HepG2 (cell line): Measurements from ENCODE around the gene TXNDC12. TPM values are rescaled to one million over a fixed set of nuclear protein-coding genes. Genes with fewer than 3 reads are reported as not detected.

ENCODE experiments used
- CREBL2 ChIP-seq: sonication (generic); formaldehyde crosslinking; IDR thresholded peaks from 2 replicates; pipeline ENCODE4 v1.8.1; 2023; ENCODE audit warnings: missing genetic modification reagents, mild to moderate bottlenecking, borderline replicate concordance
- HNRNPL ChIP-seq: fragments of 200-400 bp; formaldehyde crosslinking; IDR thresholded peaks from 2 replicates; pipeline ENCODE4 v1.6.1; 2017; ENCODE audit warnings: mild to moderate bottlenecking, low read depth, low read length
- KDM5A ChIP-seq: fragments of 200-600 bp; sonication (generic); IDR thresholded peaks from 2 replicates; pipeline ENCODE4 v1.7.0; 2018; ENCODE audit warnings: antibody characterized with exemption, mild to moderate bottlenecking, low read length, borderline replicate concordance
- KLF13 ChIP-seq: sonication (generic); formaldehyde crosslinking; IDR thresholded peaks from 2 replicates; pipeline ENCODE4 v1.4.0; 2020; ENCODE audit warnings: mild to moderate bottlenecking, missing genetic modification reagents
- MAFK ChIP-seq, 2 experiments: IDR thresholded peaks in 1 of 2; conservative IDR thresholded peaks in 1 of 2; 2 replicates each; pipeline ENCODE4 v1.6.1; 2011; ENCODE audit warnings: improper control_type of control experiment in 2 of 2, low read length in 2 of 2
- MTA3 ChIP-seq: sonication (generic); formaldehyde crosslinking; IDR thresholded peaks from 2 replicates; pipeline ENCODE4 v1.4.0; 2020; ENCODE audit warnings: missing genetic modification reagents
- WIZ ChIP-seq: sonication (generic); formaldehyde crosslinking; IDR thresholded peaks from 2 replicates; pipeline ENCODE4 v1.5.1; 2020; ENCODE audit warnings: mild to moderate bottlenecking, missing genetic modification reagents
- ZFX ChIP-seq: sonication (generic); formaldehyde crosslinking; IDR thresholded peaks from 2 replicates; pipeline ENCODE4 v1.4.0; 2020; ENCODE audit warnings: mild to moderate bottlenecking, low read depth, missing genetic modification reagents, moderate library complexity
- ZNF563 ChIP-seq: sonication (generic); formaldehyde crosslinking; IDR thresholded peaks from 2 replicates; pipeline ENCODE4 v1.8.0; 2022; ENCODE audit warnings: mild to moderate bottlenecking, moderate library complexity, missing genetic modification reagents
- ZNF569 ChIP-seq: sonication (generic); formaldehyde crosslinking; IDR thresholded peaks from 2 replicates; pipeline ENCODE4 v1.5.0; 2020; ENCODE audit warnings: mild to moderate bottlenecking, missing genetic modification reagents, moderate library complexity, borderline replicate concordance
- ZNF746 ChIP-seq: sonication (generic); formaldehyde crosslinking; IDR thresholded peaks from 2 replicates; pipeline ENCODE4 v1.8.0; 2022; ENCODE audit warnings: mild to moderate bottlenecking, missing genetic modification reagents
- ZNF883 ChIP-seq: sonication (generic); formaldehyde crosslinking; IDR thresholded peaks from 2 replicates; pipeline ENCODE4 v1.5.1; 2020; ENCODE audit warnings: mild to moderate bottlenecking, missing genetic modification reagents; ENCODE audit errors: not compliant biosample characterization
- ZSCAN22 ChIP-seq: sonication (generic); formaldehyde crosslinking; IDR thresholded peaks from 2 replicates; pipeline ENCODE4 v1.4.0; 2020; ENCODE audit warnings: mild to moderate bottlenecking, missing genetic modification reagents
- ZSCAN29 ChIP-seq: sonication (generic); formaldehyde crosslinking; conservative IDR thresholded peaks from 2 replicates; pipeline ENCODE4 v1.4.0; 2020; ENCODE audit warnings: mild to moderate bottlenecking, missing genetic modification reagents
- polyA plus RNA-seq, 8 experiments: library from polyadenylated mRNA; depleted of rRNA in 3 of 8; stranded (reverse) in 7 of 8; unstranded in 1 of 8; fragments of >200 nt; fragmentation: Illumina TruSeq in 4 of 8; extraction: Trizol in 4 of 8; gene quantifications; 2 replicates each; pipeline versions ENCODE4 v1.2.1 to v1.2.3, GENCODE V29; 2011 to 2016; ENCODE audit warnings: low read depth in 4 of 8, missing spikeins in 1 of 8, mixed read lengths in 1 of 8; ENCODE audit not compliant: insufficient read depth in 1 of 8
- total RNA-seq, 5 experiments: library from RNA; depleted of rRNA; stranded (reverse); fragments of >200 nt; fragmentation: Illumina TruSeq; extraction: Trizol; gene quantifications; 2 replicates each; pipeline ENCODE4 v1.2.3, GENCODE V29; 2016; ENCODE audit warnings: low read depth in 1 of 5
- TF ChIP-seq, protein P1 (sequence below), 2 experiments: sonication (generic) in 1 of 2; formaldehyde crosslinking in 1 of 2; IDR thresholded peaks; 2 replicates each; pipeline versions ENCODE4 v1.4.0 to v1.6.1; 2016 to 2020; ENCODE audit warnings: borderline replicate concordance in 1 of 2, low read depth in 1 of 2, mild to moderate bottlenecking in 1 of 2, missing genetic modification reagents in 1 of 2
- TF ChIP-seq, protein P2 (sequence below): sonication (generic); formaldehyde crosslinking; conservative IDR thresholded peaks from 2 replicates; pipeline ENCODE4 v1.8.0; 2022; ENCODE audit warnings: low read depth, missing genetic modification reagents
- TF ChIP-seq, protein P3 (sequence below): sonication (generic); formaldehyde crosslinking; IDR thresholded peaks from 2 replicates; pipeline ENCODE4 v1.5.0; 2020; ENCODE audit warnings: missing genetic modification reagents
- TF ChIP-seq, protein P4 (sequence below): sonication (generic); formaldehyde crosslinking; IDR thresholded peaks from 2 replicates; pipeline ENCODE4 v1.4.0; 2020; ENCODE audit warnings: missing genetic modification reagents

The TXNDC12 gene
- total and polyA plus RNA-seq, 2 of the 13 experiments (the other 11 are each of a cell fraction or from before 2014, with no cell fraction given), result 65.6 to 67.2 TPM

DNA sequence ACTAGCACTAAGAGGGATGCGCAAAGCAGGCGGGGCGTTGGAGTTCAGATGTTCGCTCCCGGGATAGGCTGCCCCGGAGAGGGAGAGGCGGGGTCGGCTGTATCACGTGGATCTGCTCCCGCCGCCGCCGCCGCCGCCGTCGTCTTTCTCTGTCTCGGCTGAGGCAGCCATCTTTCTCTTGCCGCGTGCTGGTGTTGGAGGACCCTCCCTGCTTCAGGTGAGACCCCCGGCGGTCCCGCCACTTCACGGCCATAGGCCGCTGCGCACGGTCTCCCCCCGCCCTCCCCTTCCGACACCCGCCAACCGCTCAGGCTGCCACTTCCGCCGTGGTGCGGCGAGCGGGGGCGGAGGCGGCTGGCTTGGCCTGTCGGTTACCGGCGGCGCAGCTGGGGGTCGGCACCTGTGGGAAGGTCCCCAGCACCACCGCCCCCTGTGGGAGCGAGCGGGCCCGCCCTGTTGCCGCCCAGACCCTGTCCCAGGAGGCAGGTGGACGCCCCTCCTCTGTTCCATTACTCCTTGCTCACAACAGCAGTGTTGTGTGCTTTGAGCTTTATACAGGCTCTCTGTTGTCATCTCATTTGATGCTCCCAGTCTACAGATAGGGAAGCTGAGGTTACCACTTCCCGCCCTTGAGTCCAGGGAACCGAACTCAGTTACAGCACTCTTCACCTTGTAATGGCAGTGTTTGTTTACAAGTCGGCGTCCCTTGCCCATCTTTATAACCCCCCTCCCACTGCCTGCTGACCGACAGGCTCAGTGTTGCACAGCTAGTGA, 1.4 kb upstream of the TXNDC12 start, which contains the start of gene BTF3L4 (continued):
- TF ChIP-seq ZNF563 (CRISPR knock-in tag), result 0 out of 2 replicates have a peak, but pooled peaks have one; percentile 29
- TF ChIP-seq MTA3 (CRISPR knock-in tag), result no peak
- no peak; the same call in 1 of the 2 replicates for TF ChIP-seq ZNF746
- TF ChIP-seq ZFX (CRISPR knock-in tag), result peak; percentile 86
- TF ChIP-seq, protein P1, sequence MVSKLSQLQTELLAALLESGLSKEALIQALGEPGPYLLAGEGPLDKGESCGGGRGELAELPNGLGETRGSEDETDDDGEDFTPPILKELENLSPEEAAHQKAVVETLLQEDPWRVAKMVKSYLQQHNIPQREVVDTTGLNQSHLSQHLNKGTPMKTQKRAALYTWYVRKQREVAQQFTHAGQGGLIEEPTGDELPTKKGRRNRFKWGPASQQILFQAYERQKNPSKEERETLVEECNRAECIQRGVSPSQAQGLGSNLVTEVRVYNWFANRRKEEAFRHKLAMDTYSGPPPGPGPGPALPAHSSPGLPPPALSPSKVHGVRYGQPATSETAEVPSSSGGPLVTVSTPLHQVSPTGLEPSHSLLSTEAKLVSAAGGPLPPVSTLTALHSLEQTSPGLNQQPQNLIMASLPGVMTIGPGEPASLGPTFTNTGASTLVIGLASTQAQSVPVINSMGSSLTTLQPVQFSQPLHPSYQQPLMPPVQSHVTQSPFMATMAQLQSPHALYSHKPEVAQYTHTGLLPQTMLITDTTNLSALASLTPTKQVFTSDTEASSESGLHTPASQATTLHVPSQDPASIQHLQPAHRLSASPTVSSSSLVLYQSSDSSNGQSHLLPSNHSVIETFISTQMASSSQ (IDR thresholded peaks at IDR 0.05; ENCODE audit: low read depth), result no peak
- TF ChIP-seq, protein P1 (CRISPR knock-in tag; IDR thresholded peaks at IDR 0.05; ENCODE audit: borderline replicate concordance), result peak; percentile 44; the same call in 1 of the 2 replicates
- peak; percentile 78 for TF ChIP-seq ZNF883 (CRISPR knock-in tag)
- TF ChIP-seq, protein P2, sequence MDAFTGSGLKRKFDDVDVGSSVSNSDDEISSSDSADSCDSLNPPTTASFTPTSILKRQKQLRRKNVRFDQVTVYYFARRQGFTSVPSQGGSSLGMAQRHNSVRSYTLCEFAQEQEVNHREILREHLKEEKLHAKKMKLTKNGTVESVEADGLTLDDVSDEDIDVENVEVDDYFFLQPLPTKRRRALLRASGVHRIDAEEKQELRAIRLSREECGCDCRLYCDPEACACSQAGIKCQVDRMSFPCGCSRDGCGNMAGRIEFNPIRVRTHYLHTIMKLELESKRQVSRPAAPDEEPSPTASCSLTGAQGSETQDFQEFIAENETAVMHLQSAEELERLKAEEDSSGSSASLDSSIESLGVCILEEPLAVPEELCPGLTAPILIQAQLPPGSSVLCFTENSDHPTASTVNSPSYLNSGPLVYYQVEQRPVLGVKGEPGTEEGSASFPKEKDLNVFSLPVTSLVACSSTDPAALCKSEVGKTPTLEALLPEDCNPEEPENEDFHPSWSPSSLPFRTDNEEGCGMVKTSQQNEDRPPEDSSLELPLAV (CRISPR knock-in tag), result no peak
- no peak for TF ChIP-seq ZSCAN29 (CRISPR knock-in tag)
- no peak for TF ChIP-seq KDM5A
- TF ChIP-seq ZSCAN22 (CRISPR knock-in tag), result no peak
- TF ChIP-seq KLF13 (CRISPR knock-in tag), result peak; percentile 62; the same call in 1 of the 2 replicates
- TF ChIP-seq CREBL2, result no peak
- TF ChIP-seq MAFK (conservative IDR thresholded peaks at IDR 0.05 in 1 of 2, IDR thresholded peaks at IDR 0.05 in 1 of 2; ENCODE audit: low read length in 2 of 2), result no peak
- TF ChIP-seq WIZ (CRISPR knock-in tag), result no peak
- no peak for TF ChIP-seq ZNF569 (CRISPR knock-in tag)
- TF ChIP-seq HNRNPL, result no peak
- TF ChIP-seq, protein P3, sequence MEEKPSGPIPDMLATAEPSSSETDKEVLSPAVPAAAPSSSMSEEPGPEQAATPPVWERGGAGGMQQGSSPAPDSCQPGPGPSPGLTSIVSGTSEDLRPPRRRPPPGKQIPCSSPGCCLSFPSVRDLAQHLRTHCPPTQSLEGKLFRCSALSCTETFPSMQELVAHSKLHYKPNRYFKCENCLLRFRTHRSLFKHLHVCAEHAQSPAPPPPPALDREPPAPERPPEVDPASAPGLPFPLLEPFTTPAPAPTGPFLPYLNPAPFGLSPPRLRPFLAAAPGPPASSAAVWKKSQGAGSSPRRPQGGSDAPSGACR, result peak; percentile 50; the same call in 1 of the 2 replicates
- TF ChIP-seq, protein P4, sequence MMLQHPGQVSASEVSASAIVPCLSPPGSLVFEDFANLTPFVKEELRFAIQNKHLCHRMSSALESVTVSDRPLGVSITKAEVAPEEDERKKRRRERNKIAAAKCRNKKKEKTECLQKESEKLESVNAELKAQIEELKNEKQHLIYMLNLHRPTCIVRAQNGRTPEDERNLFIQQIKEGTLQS (CRISPR knock-in tag), result no peak
